Stimulated activated naive CD8-positive, alpha-beta T cell treated with anti-CD3 and anti-CD28 coated beads, Interleukin-15, amount 100 ng/mL, for 72 hours (primary cell): ENCODE measurements around the gene PIM1.
"Not testable (repeated sequence)": the region's sequence is repeated elsewhere in the genome, so short reads cannot be mapped to it uniquely, and the experiment has no call there.

ENCODE experiments used
- ATAC-seq: fragments of 150-1000 bp; cut with Tn5 transposase; 2 replicates; pipeline ENCODE4 v1.10.0; 2021; ENCODE audit warnings: mild to moderate bottlenecking, moderate library complexity
- DNase-seq, 2 donors: peaks; one replicate each; pipeline ENCODE4 v3.0.0; 2021 to 2022
- H3K27ac Mint-ChIP-seq, 2 donors: one replicate each; pipeline ENCODE4 v1.8.0; 2022; ENCODE audit warnings: mild to moderate bottlenecking in 2 of 2, mixed read lengths in 2 of 2, moderate library complexity in 2 of 2
- H3K27me3 Mint-ChIP-seq: one replicate; pipeline ENCODE4 v1.8.0; 2022; ENCODE audit warnings: mixed read lengths
- H3K4me1 Mint-ChIP-seq: one replicate; pipeline ENCODE4 v1.8.0; 2022; ENCODE audit warnings: mild to moderate bottlenecking, mixed read lengths
- H3K4me3 Mint-ChIP-seq, 2 donors: one replicate each; pipeline ENCODE4 v1.8.0; 2022; ENCODE audit warnings: mild to moderate bottlenecking in 2 of 2, mixed read lengths in 2 of 2, moderate library complexity in 1 of 2
- H3K9me3 Mint-ChIP-seq, 2 donors: one replicate each; pipeline ENCODE4 v1.8.0; 2022; ENCODE audit warnings: mixed read lengths in 2 of 2

Gene PIM1

DNA sequence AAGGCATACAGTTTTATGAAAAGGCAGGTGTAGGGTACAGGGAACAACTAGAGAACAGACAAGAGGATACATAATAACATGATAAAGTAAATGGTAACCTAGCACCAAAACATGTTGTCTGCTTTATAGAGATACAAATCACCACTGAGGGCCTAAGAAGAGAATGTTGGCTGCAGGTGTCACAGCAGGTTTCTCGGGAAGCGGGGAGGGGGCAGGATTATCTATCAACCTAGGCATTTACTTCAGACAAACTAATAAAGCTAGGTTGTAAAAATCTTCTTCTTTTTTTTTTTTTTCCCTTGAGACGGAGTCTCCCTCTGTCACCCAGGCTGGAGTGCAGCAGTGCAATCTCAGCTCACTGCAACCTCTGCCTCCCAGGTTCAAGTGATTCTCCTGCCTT is 22.7 kb downstream of the PIM1 start:
- H3K4me1 Mint-ChIP-seq: peaks cover 67% of the 10 kb centered on the region
- no peaks in the 10 kb centered on the region for H3K9me3 Mint-ChIP-seq
- ATAC-seq (no peak), DNase-seq (no peak)
- no peak overlapping the region for H3K4me3 Mint-ChIP-seq
- peak overlapping the region; percentile 54 to 72 for H3K27ac Mint-ChIP-seq
- no peaks in the 10 kb centered on the region for H3K27me3 Mint-ChIP-seq

DNA sequence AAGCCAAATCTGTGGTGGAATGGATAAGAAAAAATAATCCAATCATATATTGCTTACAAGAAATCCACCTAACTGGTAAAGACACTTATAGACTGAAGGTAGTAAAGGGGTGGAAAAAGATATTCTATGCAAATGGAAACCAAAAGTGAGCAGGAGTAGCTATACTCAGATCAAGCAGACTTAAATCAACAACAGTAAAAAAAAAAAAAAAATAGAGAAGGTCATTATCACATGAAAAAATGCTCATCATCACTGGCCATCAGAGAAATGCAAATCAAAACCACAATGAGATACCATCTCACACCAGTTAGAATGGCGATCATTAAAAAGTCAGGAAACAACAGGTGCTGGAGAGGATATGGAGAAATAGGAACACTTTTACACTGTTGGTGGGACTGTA is 24.9 kb downstream of the PIM1 start:
- H3K27me3 Mint-ChIP-seq, H3K9me3 Mint-ChIP-seq, ATAC-seq, DNase-seq: not testable (repeated sequence)
- peaks cover 50% of the 10 kb centered on the region for H3K4me1 Mint-ChIP-seq
- H3K27ac Mint-ChIP-seq: peak overlapping the region; percentile 30 to 49
- peak overlapping the region; percentile 38 to 45 for H3K4me3 Mint-ChIP-seq

DNA sequence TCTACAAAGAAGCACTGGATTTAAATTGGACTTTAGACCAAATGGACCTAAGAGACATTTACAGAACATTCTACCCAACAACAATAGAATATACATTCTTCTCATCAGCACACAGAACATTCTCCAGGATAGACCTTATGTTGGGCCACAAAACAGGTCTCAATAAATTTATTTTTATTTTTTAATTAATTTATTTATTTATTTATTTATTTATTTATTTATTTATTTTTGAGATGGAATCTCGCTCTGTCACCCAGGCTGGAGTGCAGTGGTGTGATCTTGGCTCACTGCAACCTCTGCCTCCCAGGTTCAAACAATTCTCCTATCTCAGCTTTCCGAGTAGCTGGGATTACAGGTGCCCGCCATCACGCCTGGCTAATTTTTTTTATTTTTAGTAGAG is 26.5 kb downstream of the PIM1 start:
- not testable (repeated sequence) for H3K27ac Mint-ChIP-seq, H3K4me3 Mint-ChIP-seq, H3K27me3 Mint-ChIP-seq, DNase-seq, H3K9me3 Mint-ChIP-seq, ATAC-seq
- H3K4me1 Mint-ChIP-seq: peaks cover 46% of the 10 kb centered on the region

DNA sequence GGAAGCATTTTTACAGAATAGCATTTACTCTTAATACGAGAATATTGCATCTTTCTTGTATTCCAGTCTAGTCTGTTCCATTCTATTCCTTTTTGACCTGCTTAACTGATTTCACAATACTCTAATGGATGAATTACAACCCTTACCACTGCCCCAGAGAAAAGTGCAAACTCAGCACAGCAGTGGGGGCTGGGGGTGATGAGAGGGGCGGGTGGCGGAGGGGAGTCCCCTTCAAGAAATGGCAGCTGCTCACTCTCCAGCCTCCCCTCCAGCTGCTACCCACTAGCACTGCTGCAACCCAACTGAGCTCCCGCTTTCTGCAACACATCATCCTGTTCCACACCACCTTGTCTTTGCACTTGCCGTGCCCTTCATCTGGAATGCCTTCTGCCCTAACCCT is 30.1 kb downstream of the PIM1 start:
- H3K27me3 Mint-ChIP-seq: no peaks in the 10 kb centered on the region
- no peak overlapping the region for H3K4me3 Mint-ChIP-seq
- no peaks in the 10 kb centered on the region for H3K9me3 Mint-ChIP-seq
- peaks cover 46% of the 10 kb centered on the region for H3K4me1 Mint-ChIP-seq
- no peak for ATAC-seq
- H3K27ac Mint-ChIP-seq: no peak overlapping the region
- DNase-seq: no peak

DNA sequence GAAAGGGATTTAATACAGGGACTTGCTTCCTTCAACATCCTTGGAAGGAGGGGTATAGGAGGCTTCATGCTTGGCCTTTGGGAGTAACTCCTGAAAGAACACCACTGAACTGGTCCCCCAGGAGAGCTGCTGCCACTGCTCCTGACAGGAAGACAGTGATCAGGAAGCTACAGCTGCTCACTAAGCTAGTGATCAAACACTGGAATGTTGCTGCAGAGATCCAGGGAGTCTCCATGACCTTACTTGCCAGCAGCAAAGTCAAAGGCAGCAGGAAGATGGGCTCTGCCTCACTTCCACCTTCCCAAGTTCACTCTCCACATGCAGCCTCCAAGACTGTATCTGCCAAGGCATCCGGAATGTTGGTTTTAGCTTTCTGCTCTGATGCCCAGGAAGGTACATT is 31.8 kb downstream of the PIM1 start:
- no peak for DNase-seq
- no peak overlapping the region for H3K4me3 Mint-ChIP-seq
- no peak overlapping the region for H3K27ac Mint-ChIP-seq
- H3K4me1 Mint-ChIP-seq: peaks cover 62% of the 10 kb centered on the region
- H3K9me3 Mint-ChIP-seq: no peaks in the 10 kb centered on the region
- H3K27me3 Mint-ChIP-seq: no peaks in the 10 kb centered on the region
- no peak for ATAC-seq

DNA sequence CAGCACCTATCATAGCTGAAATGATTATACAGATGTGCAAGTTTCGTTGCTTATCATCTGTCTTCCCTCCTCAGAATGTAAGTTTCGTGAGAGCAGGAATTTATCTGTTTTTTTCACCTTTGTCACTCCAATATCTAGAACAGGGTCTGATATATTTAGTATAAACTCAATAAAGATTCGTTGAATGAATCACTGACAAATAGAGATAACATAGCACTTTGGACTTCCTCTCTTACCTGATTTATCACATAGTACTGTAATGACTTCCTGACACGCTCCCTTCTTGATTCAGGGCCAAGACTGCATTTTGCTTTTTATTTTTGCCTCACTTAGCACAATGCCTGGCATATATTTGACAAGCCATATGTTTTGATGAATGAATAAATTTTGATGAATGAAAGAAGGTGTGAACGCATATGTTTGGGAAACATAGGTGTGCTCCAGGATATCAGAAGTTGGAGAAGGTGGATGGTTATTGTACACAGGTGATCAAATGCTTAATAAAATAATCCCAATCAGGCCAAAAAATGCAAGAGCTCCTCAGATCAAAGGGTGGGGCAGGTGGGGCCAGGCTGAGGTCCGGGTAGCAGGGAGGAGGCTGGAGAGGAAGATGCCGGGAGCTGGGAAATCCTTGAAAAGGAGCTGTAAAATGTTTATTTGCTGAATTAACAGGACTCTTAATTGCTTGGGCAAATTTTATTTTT is 33.0 kb downstream of the PIM1 start:
- peak overlapping the region in 1 of 2 donors; percentile 49 for H3K4me3 Mint-ChIP-seq
- H3K9me3 Mint-ChIP-seq: no peaks in the 10 kb centered on the region
- peaks cover 74% of the 10 kb centered on the region for H3K4me1 Mint-ChIP-seq
- H3K27me3 Mint-ChIP-seq: no peaks in the 10 kb centered on the region
- DNase-seq (no peak), ATAC-seq (peak; percentile 53)
- peak overlapping the region; percentile 60 to 86 for H3K27ac Mint-ChIP-seq

DNA sequence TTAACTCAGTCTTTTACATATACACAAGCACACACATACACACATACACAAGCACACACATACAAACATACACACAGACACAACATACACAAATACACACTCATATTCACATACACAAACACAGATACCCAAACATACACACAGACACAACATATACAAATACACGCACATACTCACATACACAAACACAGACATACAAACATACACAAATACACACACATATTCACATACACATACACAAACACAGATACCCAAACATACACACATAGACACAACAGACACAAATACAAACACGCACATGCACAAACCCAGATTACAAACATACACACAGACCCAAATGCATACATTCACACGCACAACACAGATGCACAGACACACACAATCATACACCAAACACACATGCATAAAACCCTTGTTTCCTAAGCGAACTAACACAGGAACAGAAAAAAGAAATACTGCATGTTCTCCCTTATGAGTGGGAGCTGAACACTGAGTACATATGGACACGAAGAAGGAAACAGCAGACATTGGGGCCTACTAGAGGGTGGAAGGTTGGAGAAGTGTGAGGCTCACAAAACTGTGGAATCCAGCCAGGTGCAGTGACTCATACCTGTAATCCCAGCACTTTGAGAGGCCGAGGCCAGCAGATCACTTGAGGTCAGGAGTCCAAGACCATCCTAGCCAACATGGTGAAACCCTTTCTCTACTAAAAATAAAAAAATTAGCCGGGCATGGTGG is 34.2 kb downstream of the PIM1 start:
- DNase-seq: no peak
- H3K27ac Mint-ChIP-seq: peak overlapping the region in 1 of 2 donors; percentile 34
- H3K9me3 Mint-ChIP-seq: no peaks in the 10 kb centered on the region
- H3K27me3 Mint-ChIP-seq: no peaks in the 10 kb centered on the region
- H3K4me1 Mint-ChIP-seq: peaks cover 83% of the 10 kb centered on the region
- peak overlapping the region in 1 of 2 donors; percentile 43 for H3K4me3 Mint-ChIP-seq
- no peak for ATAC-seq

DNA sequence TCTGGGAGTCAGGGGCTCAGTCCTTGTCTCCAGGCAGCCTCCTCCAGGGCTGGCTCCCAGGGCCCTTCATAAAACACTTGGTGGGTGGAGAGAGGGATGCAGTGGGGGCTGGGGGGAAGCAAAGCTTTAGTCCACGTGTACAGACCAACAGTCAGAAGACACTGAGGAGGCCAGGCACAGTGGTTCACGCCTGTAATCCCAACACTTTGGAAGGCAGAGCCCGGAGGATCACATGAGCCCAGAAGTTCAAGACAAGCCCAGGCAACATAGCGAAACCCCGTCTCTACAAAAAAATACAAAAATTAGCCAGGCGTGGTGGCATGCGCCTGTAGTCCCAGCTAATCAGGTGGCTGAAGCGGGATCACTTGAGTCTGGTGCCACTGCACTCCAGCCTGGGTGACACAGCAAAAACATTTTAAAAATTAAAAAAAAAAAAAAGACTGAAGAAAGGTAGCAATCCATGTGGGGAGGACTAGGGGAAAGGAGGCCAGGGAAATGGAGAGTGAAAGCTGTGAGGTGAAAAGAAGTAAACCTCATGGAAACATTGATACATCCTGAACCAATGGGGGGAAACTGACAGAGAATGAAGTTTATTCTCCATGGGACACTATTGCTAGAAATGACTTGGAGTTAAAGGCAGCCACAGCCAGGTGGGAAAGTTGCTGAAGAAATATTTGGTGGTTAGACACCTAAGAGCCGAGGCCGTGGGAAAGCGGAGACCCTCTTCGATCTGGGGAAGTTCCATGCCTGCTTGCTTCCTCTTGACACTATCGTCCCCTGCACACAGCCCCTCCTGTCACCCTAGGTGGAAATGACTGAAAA is 35.4 kb downstream of the PIM1 start:
- H3K4me3 Mint-ChIP-seq: peak overlapping the region; percentile 50 to 72
- ATAC-seq: peak; percentile 33
- H3K27ac Mint-ChIP-seq: peak overlapping the region; percentile 93 to 95
- no peaks in the 10 kb centered on the region for H3K9me3 Mint-ChIP-seq
- DNase-seq: peak; percentile 13 to 44
- H3K4me1 Mint-ChIP-seq: peaks cover 91% of the 10 kb centered on the region
- H3K27me3 Mint-ChIP-seq: no peaks in the 10 kb centered on the region

DNA sequence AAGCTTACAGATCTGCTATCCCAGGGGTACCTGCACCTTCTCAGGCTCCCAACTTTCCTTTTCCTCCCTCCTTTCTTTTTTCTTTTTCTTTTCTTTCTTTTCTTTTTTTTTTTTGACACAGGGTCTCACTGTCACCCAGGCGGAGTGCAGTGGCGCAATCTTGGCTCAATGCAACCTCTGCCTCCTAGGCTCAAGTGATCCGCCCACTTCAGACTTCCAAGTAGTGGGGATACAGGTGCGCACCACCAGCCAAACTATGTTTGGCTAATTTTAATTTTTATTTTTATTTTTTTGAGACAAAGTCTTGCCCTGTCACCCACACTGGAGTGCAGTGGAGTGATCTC is 36.0 kb downstream of the PIM1 start:
- DNase-seq (no peak), ATAC-seq (no peak)
- peak overlapping the region; percentile 50 to 72 for H3K4me3 Mint-ChIP-seq

DNA sequence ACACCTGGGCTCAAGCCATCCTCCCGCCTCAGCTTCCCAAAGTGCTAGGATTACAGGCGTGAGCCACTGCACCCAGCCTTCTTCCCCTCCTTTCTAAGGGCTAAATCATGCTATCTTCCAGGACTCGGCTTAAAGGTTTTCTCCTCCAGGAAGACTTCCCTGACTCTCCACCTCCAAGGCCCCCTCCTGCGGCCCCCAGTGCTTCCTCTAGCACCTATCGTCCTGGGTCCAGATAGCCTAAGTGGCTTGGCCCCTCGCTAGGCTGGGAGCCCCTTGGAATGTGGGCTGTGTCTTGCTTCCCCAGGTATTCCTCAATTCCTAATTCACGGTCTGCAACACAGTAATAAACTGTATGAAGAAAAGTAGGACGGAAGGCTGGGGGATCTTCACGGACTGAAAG is 36.7 kb downstream of the PIM1 start:
- Mint-ChIP-seq H3K27ac (peak overlapping the region in 1 of 2 donors; percentile 93), H3K9me3 (no peaks in the 10 kb centered on the region), H3K4me3 (peak overlapping the region; percentile 32 to 52), H3K27me3 (no peaks in the 10 kb centered on the region), H3K4me1 (peaks cover 86% of the 10 kb centered on the region)
- ATAC-seq: no peak
- no peak for DNase-seq

More for the DNA sequence above, 36.0 kb downstream of the PIM1 start:
- Mint-ChIP-seq H3K4me1 (peaks cover 88% of the 10 kb centered on the region), H3K9me3 (no peaks in the 10 kb centered on the region), H3K27me3 (no peaks in the 10 kb centered on the region), H3K27ac (peak overlapping the region; percentile 93 to 95)

DNA sequence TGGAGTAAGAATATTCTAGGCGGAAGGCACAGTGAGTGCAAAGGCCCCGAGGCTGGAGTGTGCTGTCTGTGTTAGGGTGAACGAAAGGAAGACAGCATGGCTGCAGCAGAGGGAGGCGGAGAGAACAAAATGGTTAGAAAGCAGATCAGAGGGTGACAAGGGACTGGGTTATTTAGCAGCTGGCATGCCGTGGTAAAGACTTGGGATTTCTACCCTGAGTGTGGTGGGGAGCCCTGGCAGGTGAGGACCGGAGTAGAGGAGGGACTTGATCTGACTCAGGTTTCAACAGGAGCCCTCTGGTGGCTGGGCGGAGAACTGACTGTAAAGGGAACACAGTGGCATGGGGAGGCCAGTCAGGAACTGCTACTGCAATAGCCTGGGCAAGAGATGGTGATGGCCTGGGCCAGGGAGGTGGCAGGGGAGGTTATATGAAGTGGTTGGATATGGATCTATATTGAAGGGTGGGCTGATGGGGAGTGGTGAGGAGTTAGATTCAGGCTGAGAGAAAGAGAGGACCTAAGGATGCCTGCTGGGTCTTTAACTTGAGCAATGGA is 38.0 kb downstream of the PIM1 start:
- H3K4me1 Mint-ChIP-seq: peaks cover 72% of the 10 kb centered on the region
- DNase-seq (peak; percentile 89 to 93), ATAC-seq (peak; percentile 78)
- H3K9me3 Mint-ChIP-seq: no peaks in the 10 kb centered on the region
- H3K27me3 Mint-ChIP-seq: no peaks in the 10 kb centered on the region
- H3K27ac Mint-ChIP-seq: peak overlapping the region; percentile 64 to 75
- peak overlapping the region; percentile 19 to 48 for H3K4me3 Mint-ChIP-seq

DNA sequence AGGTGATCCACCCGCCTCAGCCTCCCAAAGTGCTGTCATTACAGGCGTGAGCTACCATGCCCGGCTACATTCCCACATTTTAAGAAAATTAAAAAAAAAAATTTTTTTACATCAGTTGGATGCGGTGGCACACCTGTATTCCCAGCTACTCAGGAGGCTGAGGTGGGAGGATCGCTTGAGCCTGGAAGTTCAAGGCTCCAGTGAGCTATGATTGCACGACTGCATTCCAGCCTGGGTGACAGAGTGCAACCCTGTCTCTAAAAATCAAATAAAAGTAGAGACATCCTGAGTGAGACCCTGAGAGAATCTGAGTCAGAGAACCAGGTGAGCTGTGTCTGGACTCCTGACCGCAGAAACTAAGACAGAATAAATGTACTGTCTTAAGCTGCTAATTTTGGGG is 38.8 kb downstream of the PIM1 start:
- no peaks in the 10 kb centered on the region for H3K27me3 Mint-ChIP-seq
- DNase-seq (no peak), ATAC-seq (no peak)
- H3K27ac Mint-ChIP-seq: peak overlapping the region in 1 of 2 donors; percentile 65
- H3K9me3 Mint-ChIP-seq: no peaks in the 10 kb centered on the region
- H3K4me1 Mint-ChIP-seq: peaks cover 64% of the 10 kb centered on the region
- no peak overlapping the region for H3K4me3 Mint-ChIP-seq

DNA sequence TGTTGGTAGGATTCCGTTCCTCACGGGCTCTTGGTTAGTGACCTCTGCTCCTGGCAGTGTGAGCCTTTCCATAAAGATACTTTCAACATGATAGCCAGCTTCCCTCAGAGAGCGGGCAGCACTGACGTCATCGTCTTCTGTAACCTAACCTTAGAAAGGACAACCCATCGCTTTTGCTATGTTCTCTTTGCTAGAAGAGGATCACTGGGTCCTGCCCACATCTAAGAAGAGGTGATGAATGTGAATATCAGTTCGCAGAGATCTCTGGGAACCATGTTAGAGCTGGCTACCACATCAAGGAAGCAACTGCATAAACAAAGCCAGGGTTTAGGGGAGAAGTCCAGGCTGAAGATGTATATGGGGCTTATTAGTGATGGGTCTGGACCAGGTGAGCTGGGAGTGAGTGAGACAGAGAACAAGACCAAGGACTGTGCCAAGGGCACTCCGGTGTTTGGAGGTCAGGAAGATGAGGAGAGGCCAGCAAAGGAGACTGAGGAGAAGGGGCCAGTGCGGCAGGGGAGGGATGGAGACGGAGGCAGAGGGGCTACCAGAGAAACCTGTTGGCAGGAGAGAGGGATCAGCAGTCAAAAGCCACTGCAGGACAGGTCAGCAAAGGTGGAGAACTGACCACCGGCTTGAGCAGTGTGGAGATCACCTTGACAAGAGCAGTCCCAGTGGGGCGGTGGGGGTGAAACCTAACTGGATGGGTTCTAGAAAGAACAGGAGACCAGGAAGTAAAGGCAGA is 39.7 kb downstream of the PIM1 start:
- Mint-ChIP-seq H3K4me1 (peaks cover 56% of the 10 kb centered on the region), H3K27me3 (peaks cover 2% of the 10 kb centered on the region), H3K27ac (peak overlapping the region; percentile 65 to 95), H3K4me3 (peak overlapping the region; percentile 60 to 71), H3K9me3 (no peaks in the 10 kb centered on the region)
- DNase-seq: peak; percentile 50 to 71
- peak; percentile 78 for ATAC-seq

DNA sequence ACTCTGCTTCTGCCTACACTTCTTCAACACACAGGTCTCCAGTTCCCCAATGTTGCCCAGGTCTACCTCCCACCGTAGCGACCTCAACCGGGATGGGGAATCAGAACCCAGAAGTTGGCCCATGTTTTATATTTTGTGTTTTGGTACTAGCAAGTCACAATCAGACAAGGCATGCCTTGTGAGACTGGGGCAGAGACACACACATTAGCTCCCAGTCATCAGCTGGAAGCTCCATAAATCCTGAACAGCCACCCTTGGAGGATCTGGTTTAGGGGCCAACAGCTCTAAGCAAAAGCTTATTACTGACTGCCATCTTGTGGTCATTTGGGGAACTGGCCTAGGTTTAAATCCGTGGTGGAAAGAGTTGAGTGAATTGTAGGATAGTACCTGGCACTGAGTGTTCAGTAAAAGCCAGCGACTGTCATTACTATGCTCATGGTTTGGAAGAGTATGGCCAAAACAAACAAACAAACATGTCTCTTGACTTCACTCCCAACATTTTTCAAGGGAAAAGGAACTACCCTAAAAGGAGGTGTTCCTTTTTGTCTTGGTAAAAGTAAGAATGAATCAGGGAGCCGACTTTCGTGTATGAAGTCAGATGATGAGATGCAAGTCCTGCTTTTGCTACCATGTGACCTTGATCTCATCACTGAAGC is 40.5 kb downstream of the PIM1 start:
- ATAC-seq (peak; percentile 52), DNase-seq (peak; percentile 73 to 80)
- H3K4me1 Mint-ChIP-seq: peaks cover 48% of the 10 kb centered on the region
- no peaks in the 10 kb centered on the region for H3K9me3 Mint-ChIP-seq
- H3K27me3 Mint-ChIP-seq: peaks cover 9% of the 10 kb centered on the region
- H3K4me3 Mint-ChIP-seq: peak overlapping the region in 1 of 2 donors; percentile 20
- H3K27ac Mint-ChIP-seq: peak overlapping the region; percentile 15 to 57
